Heart left ventricle (tissue), 16 donors: ENCODE results near the gene SKP1. TPM values are rescaled to one million over a fixed set of nuclear protein-coding genes. Genes with fewer than 3 reads are reported as not detected.

Experiments
- ATAC-seq, 4 donors: fragments of 200-7000 bp; cut with Tn5 transposase; one replicate each; pipeline ENCODE4 v1.9.1; 2020 to 2022; ENCODE audit warnings: moderate library complexity in 4 of 4, mild to moderate bottlenecking in 3 of 4, moderate number of reproducible peaks in 1 of 4
- DNase-seq, 5 donors: peaks; one replicate each; pipeline ENCODE4 v3.0.0-alpha.2; 2020
- H3K27ac ChIP-seq, 12 donors: fragments of 200-600 bp; sonication (generic) in 4 of 12; one replicate each; pipeline versions ENCODE4 v1.5.0 to v1.8.0; 2016 to 2022; ENCODE audit warnings: mild to moderate bottlenecking in 2 of 12
- H3K27me3 ChIP-seq, 9 donors: fragments of 200-600 bp; sonication (generic) in 2 of 9; one replicate each; pipeline versions ENCODE4 v1.5.1 to v1.8.0; 2016 to 2022; ENCODE audit warnings: mild to moderate bottlenecking in 3 of 9
- H3K36me3 ChIP-seq, 9 donors: fragments of 200-600 bp; sonication (generic) in 2 of 9; one replicate each; pipeline versions ENCODE4 v1.5.0 to v1.8.0; 2018 to 2022; ENCODE audit warnings: mild to moderate bottlenecking in 2 of 9
- H3K4me1 ChIP-seq, 12 donors: fragments of 200-600 bp; sonication (generic) in 4 of 12; one replicate each; pipeline versions ENCODE4 v1.5.0 to v1.8.0; 2016 to 2022; ENCODE audit warnings: mild to moderate bottlenecking in 3 of 12
- H3K4me3 ChIP-seq, 12 donors: fragments of 200-600 bp; sonication (generic) in 4 of 12; one replicate each; pipeline versions ENCODE4 v1.5.0 to v1.8.0; 2017 to 2022; ENCODE audit warnings: mild to moderate bottlenecking in 9 of 12, moderate library complexity in 4 of 12
- H3K9me3 ChIP-seq, 12 donors: fragments of 200-600 bp; sonication (generic) in 4 of 12; one replicate each; pipeline versions ENCODE4 v1.5.0 to v1.8.0; 2016 to 2022; ENCODE audit warnings: mild to moderate bottlenecking in 1 of 12
- CTCF ChIP-seq, 12 donors: fragments of 200-600 bp; sonication (generic) in 4 of 12; IDR thresholded peaks; one replicate each; pipeline versions ENCODE4 v1.5.0 to v1.8.0; 2018 to 2022; ENCODE audit warnings: antibody characterized with exemption in 12 of 12, mild to moderate bottlenecking in 5 of 12
- POLR2A ChIP-seq, 2 donors: fragments of 450-650 bp; IDR thresholded peaks; one replicate each; pipeline ENCODE4 v1.6.1; 2017; ENCODE audit warnings: antibody characterized with exemption in 2 of 2, mild to moderate bottlenecking in 2 of 2, moderate library complexity in 2 of 2
- WGBS, 4 donors: extraction: QIAGEN DNeasy Blood & Tissue Kit in 2 of 4; methylation state at CpG; one replicate each; pipeline versions ENCODE4 v1.1.5 to v1.1.7; 2013 to 2018; 5-methylcytosine and 5-hydroxymethylcytosine counted together
- intact Hi-C, 10 donors: fragments of 100-400 bp; cut with DNase I; formaldehyde crosslinking; loops; one replicate each; pipeline versions ENCODE4 v1.11.1 to v1.14.2; 2022
- polyA plus RNA-seq, 2 donors: library from polyadenylated mRNA; stranded (reverse); fragments of 200-250 nt; gene quantifications; one replicate each; pipeline ENCODE4 v1.2.3, GENCODE V29; 2013
- total RNA-seq, 9 donors: library from RNA; depleted of rRNA in 2 of 9; stranded (reverse); fragments of >200 nt in 2 of 9; fragmentation: NEBNext Ultra II Directional in 3 of 9; extraction: Animal tissue kit (Norgen Biotek cat#: 25700) in 3 of 9; gene quantifications; one replicate each; pipeline versions ENCODE4 v1.1.0 to v1.2.4, GENCODE V29; 2016 to 2023
- donor health status: ischemic (EF 13 %, LVEDD 7.1; RV severe dilation, severe dysfunction).
- donor health status: healthy with polysubstance abuse.
- donor health status: DM: no; HTN: yes; CAD: no.
- donor health status: DM: no; HTN: no; CAD: no.
- donor health status: ischemic (EF 25% LVEDD 6.9; RV normal size, moderate dysfunction).
- donor health status: ischemic (EF 25% LVEDD 5.7; RV mildly dilated, moderate dysfunction).
- donor health status: healthy.
- donor health status: DM: yes; HTN: yes; CAD: no.
- donor health status: ischemic (EF 35%, LVEDD 5.7; RV mildly dilated, moderate dysfunction).
- donor health status: nonischemic (EF 11% LVEDD 7.7; RV severe dilation, severe dysfunction).
- donor health status: DM: yes; HTN: yes; CAD: no.
- donor health status: PGD.
- donor health status: ischemic (EF 29% LVEDD 5.4; RV normal size, mild dysfunction).
- donor health status: nonischemic (EF 23%, LVEDD 6.1; RV moderate dilation, normal function).

Gene SKP1
- total and polyA plus RNA-seq, 11 donors, result 175 to 1,085 (median 459) TPM

- peaks cover 0 to 13% (median 11%) of the 10 kb centered on the region in 9 donors for H3K36me3 ChIP-seq
- intact Hi-C loops, result loop anchor here in 6 of 10 donors (2.0 to 5.0 kb wide), 4 partner anchors 49 to 350 kb away; partner anchors contain the start of genes PPP2CA (in 5 of the 6), JADE2 (in 1 of the 6) and UBE2B (in 1 of the 6)
- peak overlapping the region; percentile 70 to 99 (median 96) for H3K4me3 ChIP-seq
- 15 to 20% (median 18%) methylated on average over 27 to 29 of the region's 29 CpGs for WGBS, 4 donors
- H3K4me1 ChIP-seq, result peaks cover 3 to 39% (median 19%) of the 10 kb centered on the region in 12 donors
- DNase-seq (peak in 4 of 5 donors; percentile 10 to 46 (median 30)), ATAC-seq (peak; percentile 1 to 55 (median 36))
- TF ChIP-seq CTCF (IDR thresholded peaks at IDR 0.05) (peak in 1 of 12 donors; percentile 7), POLR2A (IDR thresholded peaks at IDR 0.05) (no peak)
- peak overlapping the region; percentile 95 to 100 (median 100) for H3K27ac ChIP-seq
- no peaks in the 10 kb centered on the region for H3K27me3 ChIP-seq
- H3K9me3 ChIP-seq, result no peaks in the 10 kb centered on the region
Observed at GRCh38 chr5:134177369-134178095, 782 bp upstream of the SKP1 start.

GRCh38 chr5:134175921-134176510, 734 bp downstream of the SKP1 start:
- no peaks in the 10 kb centered on the region for H3K27me3 ChIP-seq
- 1 to 2% (median 1%) methylated on average over 14 to 31 of the region's 31 CpGs for WGBS, 4 donors
- DNase-seq (peak in 3 of 5 donors; percentile 40 to 69 (median 45)), ATAC-seq (peak in 3 of 4 donors; percentile 21 to 47 (median 33))
- no peak for TF ChIP-seq POLR2A (IDR thresholded peaks at IDR 0.05)
- TF ChIP-seq CTCF (IDR thresholded peaks at IDR 0.05), result no peak
- intact Hi-C loops, result loop anchor here in 6 of 10 donors (2.0 to 5.0 kb wide), 4 partner anchors 51 to 351 kb away; partner anchors contain the start of genes PPP2CA (in 5 of the 6), JADE2 (in 1 of the 6) and UBE2B (in 1 of the 6)
- peak overlapping the region; percentile 95 to 100 (median 100) for H3K27ac ChIP-seq
- peak overlapping the region; percentile 70 to 99 (median 96) for H3K4me3 ChIP-seq
- peaks cover 0 to 28% (median 26%) of the 10 kb centered on the region in 9 donors for H3K36me3 ChIP-seq
- H3K4me1 ChIP-seq, result peaks cover 3 to 49% (median 24%) of the 10 kb centered on the region in 12 donors
- no peaks in the 10 kb centered on the region for H3K9me3 ChIP-seq

GRCh38 chr5:134174841-134175839, 1.6 kb downstream of the SKP1 start:
- H3K36me3 ChIP-seq, result peaks cover 0 to 37% (median 35%) of the 10 kb centered on the region in 9 donors
- DNase-seq (no peak), ATAC-seq (no peak)
- no peaks in the 10 kb centered on the region for H3K9me3 ChIP-seq
- TF ChIP-seq CTCF (IDR thresholded peaks at IDR 0.05) (no peak), POLR2A (IDR thresholded peaks at IDR 0.05) (no peak)
- H3K27ac ChIP-seq, result peak overlapping the region in 11 of 12 donors; percentile 95 to 100 (median 99)
- peak overlapping the region; percentile 70 to 99 (median 96) for H3K4me3 ChIP-seq
- no peaks in the 10 kb centered on the region for H3K27me3 ChIP-seq
- intact Hi-C loops, result loop anchor here in 5 of 10 donors (5.0 kb wide), 3 partner anchors 52 to 352 kb away; partner anchors contain the start of genes PPP2CA (in 4 of the 5), JADE2 (in 1 of the 5) and UBE2B (in 1 of the 5)
- peaks cover 3 to 58% (median 27%) of the 10 kb centered on the region in 12 donors for H3K4me1 ChIP-seq
- WGBS, 4 donors, result 24 to 30% (median 28%) methylated on average over 10 of the region's 10 CpGs
